HG02642 (cell line): ENCODE data around the gene DHFR.
A peak's percentile ranks its signal among the peaks of the same experiment; 100 is the strongest.
"Not testable (repeated sequence)": the region's sequence is repeated elsewhere in the genome, so short reads cannot be mapped to it uniquely, and the experiment has no call there.

Experiments
- ATAC-seq: cut with Tn5 transposase; IDR thresholded peaks from one replicate; pipeline ENCODE4 v1.9.1; 2021; ENCODE audit warnings: mild to moderate bottlenecking; ENCODE audit not compliant: unreplicated experiment, poor library complexity

Gene DHFR

GRCh38 chr5:80654391-80655230, at the start of gene DHFR, which contains the start of gene MSH3:
Gene DHFR, minus strand, starts transcription at chr5:80654983. Its CDS starts 494 bp downstream, at chr5:80654489.
Gene MSH3, plus strand, starts transcription at chr5:80654652. Its CDS starts 76 bp downstream, at chr5:80654728.
- peak; percentile 72 for ATAC-seq

DNA sequence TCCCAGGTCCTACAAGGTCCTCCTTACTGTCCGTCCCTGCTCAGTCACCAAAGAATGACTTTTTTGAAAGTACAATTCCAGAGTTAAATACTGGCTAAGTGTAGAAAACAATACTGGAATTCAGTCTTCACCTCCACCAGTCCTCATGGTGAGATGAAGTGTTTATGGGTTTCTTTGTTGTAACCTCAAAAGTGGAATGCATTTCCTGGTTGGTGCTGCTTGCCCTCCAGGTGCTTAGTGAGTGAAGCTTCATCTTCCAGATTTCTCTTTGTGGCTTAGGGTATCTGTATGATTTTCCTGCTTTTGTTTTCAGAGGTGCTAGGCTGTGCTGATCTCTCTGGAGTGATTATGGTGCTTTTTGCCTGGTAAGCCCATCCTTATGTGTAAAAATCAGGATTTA, 49.4 kb upstream of the DHFR start:
- ATAC-seq, result no peak

DNA sequence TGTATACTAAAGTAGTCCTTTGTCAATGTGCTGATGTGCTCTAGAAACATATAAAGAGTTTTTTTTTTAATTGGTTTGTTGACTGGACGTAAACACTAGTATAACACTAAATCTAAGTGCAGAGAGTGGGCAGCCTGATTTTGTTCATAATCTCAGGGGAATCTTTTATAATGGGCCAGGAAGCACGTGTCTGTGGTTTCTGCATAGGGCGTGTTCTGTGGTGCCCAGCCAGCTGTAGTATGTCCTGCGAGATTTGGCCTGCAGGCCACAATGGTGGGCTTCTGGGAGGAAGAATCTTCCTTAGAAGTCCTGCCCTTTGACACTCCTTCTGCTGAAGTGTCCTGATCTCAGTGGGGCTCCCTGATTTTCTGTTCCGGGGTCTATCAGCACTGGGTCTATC, 49.0 kb upstream of the DHFR start:
- no peak for ATAC-seq

DNA sequence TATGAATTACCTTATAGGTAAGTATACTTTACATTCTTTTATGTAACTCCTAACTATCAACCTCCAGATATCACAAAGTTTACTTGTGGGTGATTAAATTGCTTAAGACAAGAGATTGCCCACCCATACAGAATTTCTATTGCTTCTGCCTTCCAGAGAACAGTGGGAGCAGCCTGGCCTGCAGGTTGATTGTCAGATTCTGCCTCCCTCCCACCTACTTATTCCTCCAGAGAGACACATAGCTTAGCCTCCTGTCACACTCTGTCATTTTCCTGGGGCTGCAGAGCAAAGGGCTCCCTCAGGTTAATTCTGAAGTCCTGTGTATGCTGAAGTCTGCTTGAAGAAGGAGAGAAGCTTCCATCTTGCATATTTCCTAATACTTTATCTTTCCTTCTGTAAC, 48.5 kb upstream of the DHFR start:
- no peak for ATAC-seq

DNA sequence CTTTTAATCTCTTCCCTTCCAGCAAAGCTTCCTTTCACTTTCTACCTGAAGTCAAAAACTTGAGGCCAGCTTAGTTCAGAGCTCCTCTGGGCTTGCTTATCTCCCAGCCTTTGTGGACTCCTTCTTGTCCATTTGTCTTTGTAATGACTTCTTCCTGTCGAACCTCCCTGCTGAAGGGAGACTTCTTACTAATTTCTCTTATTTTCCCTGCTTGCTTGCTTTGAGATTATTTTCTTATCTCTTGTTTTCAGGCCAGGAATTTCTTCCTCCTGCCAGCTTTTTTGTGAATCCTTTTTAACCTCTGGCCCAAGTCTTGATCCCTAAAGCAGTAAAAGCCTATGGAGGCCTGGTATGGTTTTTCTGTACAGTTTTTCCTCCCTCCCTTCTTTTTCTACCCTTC, 46.8 kb upstream of the DHFR start:
- no peak for ATAC-seq

- no peak for ATAC-seq
Measured at GRCh38 chr5:80698369-80698768, 43.6 kb upstream of the DHFR start.

GRCh38 chr5:80697100-80697499, 42.3 kb upstream of the DHFR start:
- no peak for ATAC-seq

DNA sequence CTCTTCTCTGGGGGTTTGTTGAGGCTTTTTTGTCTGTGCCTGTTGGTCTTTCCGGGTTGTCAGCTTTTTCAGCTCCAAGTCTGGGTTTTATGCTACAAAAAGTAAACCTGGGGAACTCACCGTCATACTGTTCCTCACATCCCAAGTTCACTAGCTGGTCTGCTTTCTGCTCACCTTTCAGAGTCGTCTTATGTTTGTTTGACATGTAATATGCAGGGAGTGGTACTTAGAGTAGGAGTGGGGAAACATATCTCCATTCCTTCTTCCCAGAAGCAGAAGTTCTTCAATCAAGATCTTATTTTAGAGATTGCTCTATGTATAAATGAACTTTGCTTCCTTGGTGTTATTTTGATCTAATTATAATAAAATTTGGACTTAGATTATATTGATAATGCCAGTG, 41.7 kb upstream of the DHFR start:
- no peak for ATAC-seq

- no peak for ATAC-seq
Measured at GRCh38 chr5:80695666-80696065, 40.9 kb upstream of the DHFR start.

DNA sequence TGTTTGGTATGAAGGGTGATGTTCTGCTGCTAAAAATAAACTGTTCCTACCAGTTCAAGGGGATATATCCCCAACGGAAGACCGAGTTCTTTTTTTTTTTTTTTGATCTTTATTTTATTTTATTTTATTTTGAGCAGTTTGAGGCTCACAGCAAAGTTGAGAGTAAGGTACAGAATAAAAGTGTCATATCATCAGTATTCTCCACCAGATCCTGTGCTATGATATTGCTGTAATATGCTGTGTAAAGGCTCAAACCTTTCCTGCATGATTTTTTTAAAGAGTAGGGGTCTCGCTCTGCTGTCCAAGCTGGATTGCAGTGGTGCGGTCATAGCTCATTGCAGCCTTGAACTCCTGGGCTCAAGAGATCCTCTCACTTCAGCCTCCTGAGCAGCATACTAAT, 34.8 kb upstream of the DHFR start:
- ATAC-seq, result no peak

GRCh38 chr5:80688648-80689420, 34.1 kb upstream of the DHFR start:
- ATAC-seq, result no peak

DNA sequence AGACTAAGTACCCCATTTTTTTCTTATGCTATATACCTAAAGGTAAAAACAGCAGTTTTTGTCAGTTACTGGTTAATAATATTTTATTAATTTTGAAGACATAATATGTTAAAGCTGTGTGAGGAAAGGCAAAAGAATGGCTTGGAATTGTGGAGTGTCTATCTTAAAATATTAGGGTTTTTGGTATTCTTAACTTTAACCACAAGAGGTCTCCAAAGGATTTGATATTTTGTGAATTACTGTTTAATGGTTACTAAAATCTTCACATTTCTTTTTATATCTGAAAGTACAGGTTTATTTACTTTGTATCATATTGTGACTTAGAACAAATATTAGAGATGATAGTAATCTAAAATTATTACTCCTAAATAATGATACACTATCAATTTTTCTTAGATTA, 32.0 kb upstream of the DHFR start:
- ATAC-seq, result no peak

DNA sequence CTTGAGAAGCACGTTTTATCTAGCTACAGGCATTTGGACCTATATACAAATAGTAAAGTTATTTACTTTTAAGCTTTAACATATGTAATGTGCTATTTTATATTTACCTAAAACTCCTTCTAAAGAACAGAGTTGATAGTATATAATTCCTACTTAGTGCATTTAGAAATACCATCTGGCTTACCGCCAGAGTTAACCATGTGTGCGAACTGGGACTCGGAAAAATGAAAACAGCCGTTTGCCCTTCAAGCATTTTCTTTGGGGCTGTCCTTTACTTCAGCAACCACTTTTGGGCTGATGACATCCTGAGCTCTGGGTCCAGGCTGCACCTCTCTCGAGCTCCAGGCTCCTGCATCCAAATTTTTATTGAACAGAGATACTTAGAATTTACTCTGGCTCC, 21.9 kb upstream of the DHFR start:
- no peak for ATAC-seq

DNA sequence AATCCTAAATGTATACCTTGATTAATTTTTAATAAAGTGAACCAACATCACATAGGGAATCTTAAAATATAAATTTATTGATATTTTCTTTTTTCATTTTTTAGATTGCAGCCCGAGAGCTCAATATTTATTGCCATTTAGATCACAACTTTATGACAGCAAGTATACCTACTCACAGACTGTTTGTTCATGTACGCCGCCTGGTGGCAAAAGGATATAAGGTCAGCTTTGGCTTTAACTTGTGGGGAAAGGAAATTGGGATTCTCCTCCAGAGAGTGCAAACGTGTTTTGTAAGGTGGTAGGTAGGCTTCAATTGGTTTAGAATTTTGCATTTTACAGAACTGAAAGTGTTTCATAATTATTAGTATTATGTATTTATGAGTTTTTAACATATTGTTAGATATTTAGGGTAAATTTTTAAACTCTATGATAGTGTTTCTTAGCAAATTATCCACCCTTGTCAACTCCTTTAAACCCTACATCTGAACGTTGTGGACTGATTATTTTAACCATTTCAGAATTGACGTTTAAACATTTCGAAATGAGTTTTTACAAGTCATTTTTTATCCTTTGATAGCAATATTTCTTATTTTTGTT, 17.5 kb upstream of the DHFR start:
- no peak for ATAC-seq

DNA sequence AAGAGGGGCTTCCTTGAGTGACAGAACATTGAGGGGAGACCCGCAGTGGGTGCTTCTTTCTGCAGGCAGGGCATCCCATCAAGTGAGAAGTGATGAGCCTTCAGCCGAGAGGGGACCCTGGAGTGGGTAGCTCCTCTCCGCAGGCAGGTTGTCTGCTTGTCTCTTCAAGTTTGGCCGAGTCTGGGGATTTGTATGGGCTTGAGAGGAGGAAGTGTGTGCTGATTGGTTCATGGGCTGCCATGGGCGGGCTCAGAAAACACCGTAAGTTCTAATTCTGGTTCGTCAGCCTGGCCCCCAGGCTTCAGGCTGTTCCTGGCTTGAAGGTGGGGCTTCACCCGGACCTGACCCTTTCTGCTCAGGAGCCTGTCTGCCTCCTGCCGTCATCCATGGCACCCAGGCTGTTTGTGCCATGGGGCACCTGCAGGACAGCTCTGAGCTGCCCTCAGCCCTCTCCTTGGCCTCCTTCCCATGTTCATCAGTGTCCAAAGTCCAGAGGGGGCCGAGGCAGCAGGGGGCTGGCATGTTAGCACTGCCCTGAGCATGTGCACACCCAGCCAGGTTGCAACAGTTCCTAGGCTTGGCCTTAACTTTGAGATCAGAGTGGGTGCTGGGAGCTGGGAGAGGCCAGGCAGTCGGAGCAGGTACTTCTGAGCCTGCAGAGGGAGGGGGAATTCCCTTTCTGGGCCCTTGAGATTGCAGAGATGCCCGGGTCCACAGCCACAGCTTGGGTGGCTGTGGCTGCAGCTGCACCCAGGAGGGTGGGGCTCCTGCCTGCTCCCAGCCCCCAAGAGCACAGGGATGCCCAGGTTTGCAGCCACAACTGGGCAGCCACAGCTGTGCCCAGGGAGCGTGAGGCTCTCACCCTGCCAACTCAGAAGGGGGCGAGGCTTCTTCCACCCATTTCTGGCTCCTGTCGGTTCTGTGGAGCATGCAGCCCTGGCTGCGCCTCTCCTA, 13.5 kb upstream of the DHFR start:
- peak; percentile 85 for ATAC-seq

DNA sequence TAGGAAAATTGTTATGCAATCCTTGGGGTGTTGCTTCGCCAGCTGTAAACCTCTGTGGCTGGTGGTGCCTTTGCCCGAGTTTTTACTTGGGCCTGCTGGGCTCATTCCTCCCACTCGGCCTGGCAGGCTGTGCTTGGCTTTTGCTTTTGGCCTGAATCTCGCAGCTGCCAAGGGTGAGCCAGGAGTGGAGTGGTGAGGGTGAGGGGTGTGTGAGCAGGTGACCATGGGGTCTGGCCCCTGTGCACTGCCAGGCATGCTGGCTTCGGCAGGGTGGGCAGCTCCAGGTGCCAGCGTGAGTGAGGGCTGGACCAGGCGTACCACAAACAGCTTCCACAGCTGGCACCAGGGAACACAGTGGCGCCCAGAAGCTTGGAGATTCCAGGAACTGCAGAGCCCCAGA, 12.6 kb upstream of the DHFR start:
- ATAC-seq, result no peak

DNA sequence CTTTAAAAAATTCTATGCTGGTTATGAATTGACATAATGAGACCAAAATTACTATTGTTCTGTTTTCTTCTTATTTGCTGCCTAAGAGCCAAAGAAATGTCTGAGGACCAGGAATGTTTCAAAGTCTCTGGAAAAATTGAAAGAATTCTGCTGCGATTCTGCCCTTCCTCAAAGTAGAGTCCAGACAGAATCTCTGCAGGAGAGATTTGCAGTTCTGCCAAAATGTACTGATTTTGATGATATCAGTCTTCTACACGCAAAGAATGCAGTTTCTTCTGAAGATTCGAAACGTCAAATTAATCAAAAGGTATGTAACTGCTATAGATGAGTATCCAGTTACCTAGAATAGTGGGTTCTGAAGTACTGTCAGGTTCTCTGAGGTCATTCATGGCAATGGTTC, 10.3 kb upstream of the DHFR start:
- ATAC-seq, result no peak

GRCh38 chr5:80662108-80662507, 7.3 kb upstream of the DHFR start:
- no peak for ATAC-seq

GRCh38 chr5:80660661-80661060, 5.9 kb upstream of the DHFR start:
- ATAC-seq, result not testable (repeated sequence)

DNA sequence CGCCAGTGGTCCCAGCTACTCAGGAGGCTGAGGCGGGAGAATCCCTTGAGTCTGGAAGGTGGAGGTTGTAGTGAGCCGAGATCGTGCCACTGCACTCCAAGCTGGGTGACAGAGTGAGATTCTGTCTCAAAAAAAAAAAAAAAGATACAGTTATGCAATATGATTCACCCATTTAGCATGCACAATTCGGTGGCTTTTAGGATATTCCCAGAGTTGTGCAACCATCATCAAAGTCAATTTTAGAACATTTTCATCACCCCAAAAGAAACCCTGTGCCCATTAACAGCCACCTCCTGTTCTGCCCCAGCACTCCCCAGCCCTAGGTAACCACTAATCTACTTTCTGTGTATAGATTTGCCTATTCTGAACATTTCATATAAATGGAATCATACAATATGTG, 4.3 kb upstream of the DHFR start:
- ATAC-seq, result no peak
